Heart left ventricle (tissue), 13 donors: ENCODE measurements around the gene TUT7.

ENCODE experiments used
- CTCF ChIP-seq, 12 donors: fragments of 200-600 bp; sonication (generic) in 4 of 12; IDR thresholded peaks; one replicate each; pipeline versions ENCODE4 v1.5.0 to v1.8.0; 2018 to 2022; ENCODE audit warnings: antibody characterized with exemption in 12 of 12, mild to moderate bottlenecking in 5 of 12
- POLR2A ChIP-seq, 2 donors: fragments of 450-650 bp; IDR thresholded peaks; one replicate each; pipeline ENCODE4 v1.6.1; 2017; ENCODE audit warnings: antibody characterized with exemption in 2 of 2, mild to moderate bottlenecking in 2 of 2, moderate library complexity in 2 of 2
- donor health status: ischemic (EF 13 %, LVEDD 7.1; RV severe dilation, severe dysfunction).
- donor health status: DM: no; HTN: yes; CAD: no.
- donor health status: DM: no; HTN: no; CAD: no.
- donor health status: ischemic (EF 25% LVEDD 6.9; RV normal size, moderate dysfunction).
- donor health status: ischemic (EF 25% LVEDD 5.7; RV mildly dilated, moderate dysfunction).
- donor health status: ischemic (EF 35%, LVEDD 5.7; RV mildly dilated, moderate dysfunction).
- donor health status: nonischemic (EF 11% LVEDD 7.7; RV severe dilation, severe dysfunction).
- donor health status: DM: yes; HTN: yes; CAD: no.
- donor health status: PGD.
- donor health status: ischemic (EF 29% LVEDD 5.4; RV normal size, mild dysfunction).
- donor health status: nonischemic (EF 23%, LVEDD 6.1; RV moderate dilation, normal function).

GRCh38 chr9:86275962-86276361 is 78.2 kb downstream of the TUT7 start:
- TF ChIP-seq POLR2A (IDR thresholded peaks at IDR 0.05) (no peak), CTCF (IDR thresholded peaks at IDR 0.05) (peak in 5 of 12 donors; percentile 15 to 38 (median 26))
